GM18519 (cell line): ENCODE data around the gene CDC42BPB.

Source experiments
- ATAC-seq: cut with Tn5 transposase; IDR thresholded peaks from one replicate; pipeline ENCODE4 v1.9.1; 2021; ENCODE audit warnings: mild to moderate bottlenecking, moderate library complexity; ENCODE audit not compliant: unreplicated experiment, low FRiP score

Gene CDC42BPB

DNA sequence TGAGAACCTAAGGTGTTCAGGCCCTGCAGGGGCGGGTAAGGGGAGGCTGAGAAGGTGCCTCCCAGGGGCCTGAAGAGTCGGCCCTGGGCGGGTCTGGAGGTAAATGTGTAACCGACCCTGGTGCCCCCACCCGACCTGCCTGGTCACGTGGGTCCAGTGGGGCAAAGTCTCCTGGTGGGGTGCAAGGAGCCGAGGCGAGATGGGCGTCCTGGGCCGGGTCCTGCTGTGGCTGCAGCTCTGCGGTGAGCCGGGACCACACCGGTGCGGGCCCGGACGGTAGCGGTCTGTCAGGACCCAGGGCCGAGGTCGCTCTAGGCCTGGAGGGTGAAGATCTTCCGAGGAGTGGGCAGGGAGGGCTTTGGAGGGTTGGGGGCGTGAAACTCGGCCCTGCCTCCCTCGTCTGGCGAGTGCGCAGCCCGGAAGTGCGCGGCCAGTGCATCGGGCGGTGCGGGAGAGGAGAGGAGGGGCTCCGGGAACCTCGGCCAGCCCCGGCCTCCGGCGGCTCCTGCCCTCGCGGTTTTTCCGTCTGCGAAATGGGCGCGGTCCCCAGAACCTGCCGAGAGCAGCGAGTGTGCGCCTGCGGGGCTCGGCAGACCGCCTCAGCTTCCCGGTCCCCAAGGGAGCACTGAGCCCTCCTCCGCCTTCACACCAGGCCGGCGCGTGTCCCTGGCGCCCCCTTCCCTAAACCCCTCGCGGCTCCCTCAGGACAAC, 134.7 kb downstream of the CDC42BPB start, which contains the start of gene AMN:
Gene AMN, plus strand, starts transcription at position 174 of the 711 bp plus-strand sequence. Its CDS starts 26 bp downstream, at position 200.
- no peak for ATAC-seq

DNA sequence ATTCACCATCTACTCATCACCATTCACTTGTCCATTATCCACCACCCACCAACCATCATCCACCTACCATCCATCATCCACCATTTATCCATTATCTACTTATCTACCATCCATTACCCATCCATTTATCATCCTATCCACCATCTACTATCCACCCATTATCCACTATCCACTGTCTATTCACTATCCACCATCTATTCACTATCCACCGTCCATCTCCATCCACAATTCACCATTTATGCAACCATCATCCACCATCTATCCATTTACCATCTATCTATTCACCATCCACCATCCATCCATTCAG, 136.4 kb downstream of the CDC42BPB start:
- ATAC-seq: no peak

DNA sequence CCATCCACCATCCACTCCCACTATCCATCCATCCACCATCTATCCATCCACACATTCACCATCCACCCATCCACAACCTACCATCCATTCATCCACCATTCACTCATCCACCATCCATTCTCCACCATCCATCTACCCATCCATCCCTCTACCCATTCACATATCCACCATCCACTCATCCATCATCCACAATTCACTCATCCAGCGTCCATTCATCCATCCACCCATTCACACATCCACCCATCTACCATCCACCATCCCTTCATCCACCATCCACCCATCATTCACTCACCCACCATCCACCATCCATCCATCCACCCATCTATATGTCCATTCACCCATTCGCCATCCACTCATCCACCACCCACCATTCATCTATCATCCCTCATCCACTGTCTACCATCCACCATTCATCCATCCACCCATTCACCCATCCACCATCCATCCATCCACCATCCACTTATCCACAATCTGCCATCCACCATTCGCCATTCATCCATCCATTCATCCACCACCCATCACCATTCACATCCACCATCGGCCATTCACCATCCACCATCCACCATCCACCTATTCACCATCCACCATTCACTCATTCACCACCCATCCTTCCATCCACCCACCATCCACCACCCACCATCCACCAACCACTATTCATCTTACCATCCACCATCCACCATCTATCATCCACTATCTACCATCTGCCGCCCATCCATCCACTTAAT, 136.9 kb downstream of the CDC42BPB start:
- no peak for ATAC-seq

DNA sequence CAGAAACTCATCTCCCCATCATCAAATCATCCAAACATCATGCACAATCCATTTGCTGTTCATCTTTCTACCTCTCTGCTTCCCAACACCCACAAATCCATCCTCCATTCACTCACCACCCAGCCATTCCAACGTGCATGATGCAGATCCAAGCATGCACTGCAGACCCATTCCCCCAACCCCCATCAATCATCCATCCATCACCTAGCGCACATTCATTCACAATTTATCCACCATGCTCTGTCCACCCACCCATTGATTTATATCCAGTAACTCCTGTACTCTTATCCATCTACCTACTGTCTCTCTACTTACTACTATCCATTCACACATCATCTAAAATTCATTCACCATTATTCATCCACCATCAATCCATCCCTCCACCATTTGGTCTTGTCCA, 138.9 kb downstream of the CDC42BPB start:
- ATAC-seq: no peak

DNA sequence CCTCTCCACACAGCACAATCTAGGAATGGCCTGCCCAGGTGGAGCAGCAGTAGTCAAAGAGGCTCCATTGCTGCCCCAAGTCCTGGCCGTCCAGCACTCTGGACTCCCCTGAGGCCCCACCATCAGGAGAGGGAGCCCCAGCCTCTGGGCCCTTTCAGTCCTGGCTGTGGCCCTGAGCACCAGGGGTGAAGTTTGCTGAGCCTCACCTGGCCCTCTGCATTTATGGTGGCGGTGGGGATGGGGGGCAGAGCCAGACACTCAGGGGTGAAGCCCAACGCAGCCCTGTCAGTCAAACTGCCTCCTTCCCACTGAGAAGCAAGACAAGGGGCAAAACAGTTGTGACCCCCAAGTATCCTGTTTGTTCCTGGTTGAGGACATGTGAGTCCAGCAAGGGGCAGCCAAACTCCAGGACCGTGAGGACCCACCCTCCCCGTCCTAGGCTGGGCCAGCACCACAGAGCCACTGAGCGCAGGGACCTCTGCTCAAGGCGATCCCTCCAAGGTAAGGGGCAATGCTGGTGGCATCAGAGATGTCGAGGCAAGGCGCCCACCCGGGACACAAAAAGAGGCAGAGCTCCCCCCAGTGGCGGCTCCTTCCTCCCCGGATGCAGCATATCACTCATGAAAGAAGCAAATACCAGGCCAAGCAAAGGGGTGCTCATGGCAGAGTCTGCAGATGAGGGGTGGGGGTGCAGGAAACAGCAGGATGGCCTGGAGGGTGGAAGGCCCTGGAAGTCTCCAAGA, 139.7 kb downstream of the CDC42BPB start:
- ATAC-seq: no peak

DNA sequence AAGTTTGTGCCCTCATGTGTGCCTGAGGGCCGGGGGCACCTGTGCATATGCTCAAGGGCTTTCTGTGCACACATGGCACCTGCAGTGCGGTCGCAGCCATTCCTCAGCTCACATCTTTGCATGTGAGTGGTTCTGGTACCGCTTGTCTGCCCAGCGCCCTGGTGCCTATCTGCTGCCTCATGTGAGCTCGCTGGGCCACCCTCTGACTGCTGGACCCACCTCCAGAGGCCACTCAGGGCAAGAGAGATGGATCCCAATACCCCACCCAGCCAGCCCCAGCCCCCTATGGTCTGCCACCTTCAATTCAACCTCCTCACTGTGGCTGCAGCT, 140.3 kb downstream of the CDC42BPB start:
- ATAC-seq: no peak

DNA sequence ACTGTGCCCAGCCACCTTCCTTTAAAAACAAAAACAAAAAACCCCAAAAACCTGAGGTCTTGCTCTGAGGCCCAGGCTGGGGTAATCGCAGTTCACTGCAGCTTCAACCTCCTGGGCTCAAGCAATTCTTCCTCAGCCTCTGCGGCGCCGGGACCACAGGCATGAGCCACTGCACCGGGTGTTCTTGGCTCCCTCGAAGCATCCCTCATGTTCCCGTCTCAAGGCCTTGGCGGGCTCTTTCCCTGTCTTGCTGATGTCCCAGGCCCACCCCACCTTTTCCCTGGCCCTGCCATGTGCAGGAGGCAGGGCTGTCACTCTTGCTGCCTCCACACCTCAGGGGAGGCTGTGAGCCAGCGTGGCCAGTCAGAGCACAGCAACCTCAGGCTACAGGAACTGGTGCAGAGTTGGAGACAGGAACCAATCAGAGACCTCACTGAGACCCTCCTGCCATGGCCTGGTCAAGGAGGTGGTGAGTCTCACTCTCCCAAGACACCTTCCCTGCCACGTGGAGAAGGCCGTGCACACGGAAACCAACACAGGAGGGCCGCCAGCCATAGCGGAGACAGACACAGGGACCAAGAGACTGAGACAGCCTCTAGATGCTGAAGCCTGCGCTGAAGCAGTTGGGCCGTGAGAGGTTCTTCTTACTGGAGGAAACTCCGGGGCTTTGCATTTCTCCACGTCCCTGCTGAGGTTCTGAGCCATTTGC, 140.8 kb downstream of the CDC42BPB start:
- ATAC-seq: no peak

DNA sequence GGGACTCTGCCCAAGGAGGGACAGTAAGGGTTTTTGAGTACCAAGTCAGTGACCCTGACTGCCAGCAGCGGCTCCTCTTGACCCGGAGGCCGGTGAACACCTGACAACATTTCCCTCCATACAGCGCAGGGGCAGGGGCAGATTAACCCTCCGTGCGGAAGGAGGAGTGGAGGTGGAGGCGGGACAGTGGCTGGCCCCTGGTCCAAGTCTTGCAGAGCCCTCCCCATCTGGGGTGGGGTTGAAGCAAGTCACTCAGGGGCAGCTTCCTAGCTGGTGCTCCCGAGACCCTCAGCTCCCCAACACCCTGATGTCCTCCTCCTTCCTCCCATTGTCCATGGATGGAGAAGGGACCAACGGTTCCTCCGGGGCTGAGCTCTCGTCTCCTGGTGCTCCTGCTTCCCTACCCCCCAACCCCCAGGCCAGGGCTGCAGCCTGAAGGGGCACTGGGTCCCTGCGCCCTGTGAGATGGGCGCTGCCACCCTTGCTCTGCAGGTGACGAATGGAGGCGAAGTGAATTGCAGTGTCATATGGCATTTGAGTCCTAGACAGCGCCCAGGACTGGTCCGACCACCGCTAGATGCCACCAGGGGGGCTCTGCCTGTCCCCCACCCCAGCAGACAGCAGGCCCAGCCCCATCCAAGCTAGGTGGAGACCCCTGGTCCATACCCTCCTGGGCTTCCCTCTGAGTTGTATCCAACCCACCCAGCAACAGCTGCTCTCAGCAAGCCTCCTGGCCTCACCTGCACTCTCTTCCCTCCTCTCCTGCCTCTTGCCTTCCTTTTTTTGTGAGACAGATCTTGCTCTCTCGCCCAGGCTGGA, 141.8 kb downstream of the CDC42BPB start:
- ATAC-seq: no peak

DNA sequence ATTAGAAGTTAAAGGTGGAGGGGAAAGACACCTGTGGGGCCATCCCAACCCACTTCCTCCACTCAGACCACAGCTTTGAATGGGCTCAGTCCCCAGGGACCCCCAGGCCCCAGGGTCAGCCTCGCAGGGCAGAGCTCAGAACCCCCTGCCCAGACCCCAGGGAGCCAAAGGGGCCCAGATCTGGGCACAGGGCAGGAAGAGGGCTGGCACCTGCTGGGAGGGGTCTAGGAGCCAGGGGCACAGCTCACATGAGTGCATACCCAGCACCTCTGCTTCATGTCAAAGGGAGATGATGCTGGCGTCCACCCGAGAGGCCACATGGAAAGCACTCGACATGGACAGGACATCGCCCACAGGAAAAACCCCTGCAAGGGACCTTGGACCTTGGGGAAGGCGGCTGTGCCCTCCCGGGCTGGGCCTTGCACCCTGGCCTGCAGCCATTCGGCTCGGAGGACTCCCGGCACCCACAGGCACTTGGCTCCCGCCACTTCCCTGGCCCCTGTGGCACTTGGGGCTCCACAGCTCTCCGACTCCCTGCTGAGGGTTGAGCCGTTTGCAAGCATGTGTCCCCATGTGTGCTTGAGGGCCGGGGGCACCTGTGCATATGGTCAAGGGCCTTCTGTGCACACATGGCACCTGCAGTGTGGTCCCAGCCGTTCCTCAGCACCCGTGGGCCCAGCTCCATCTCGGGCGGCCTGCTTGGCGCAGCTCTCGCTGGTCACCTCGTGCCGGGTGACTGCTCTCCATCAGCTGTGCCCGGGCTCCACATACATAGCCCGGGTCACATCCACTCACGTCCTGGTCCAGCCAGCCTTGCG, 142.7 kb downstream of the CDC42BPB start:
- ATAC-seq: no peak

DNA sequence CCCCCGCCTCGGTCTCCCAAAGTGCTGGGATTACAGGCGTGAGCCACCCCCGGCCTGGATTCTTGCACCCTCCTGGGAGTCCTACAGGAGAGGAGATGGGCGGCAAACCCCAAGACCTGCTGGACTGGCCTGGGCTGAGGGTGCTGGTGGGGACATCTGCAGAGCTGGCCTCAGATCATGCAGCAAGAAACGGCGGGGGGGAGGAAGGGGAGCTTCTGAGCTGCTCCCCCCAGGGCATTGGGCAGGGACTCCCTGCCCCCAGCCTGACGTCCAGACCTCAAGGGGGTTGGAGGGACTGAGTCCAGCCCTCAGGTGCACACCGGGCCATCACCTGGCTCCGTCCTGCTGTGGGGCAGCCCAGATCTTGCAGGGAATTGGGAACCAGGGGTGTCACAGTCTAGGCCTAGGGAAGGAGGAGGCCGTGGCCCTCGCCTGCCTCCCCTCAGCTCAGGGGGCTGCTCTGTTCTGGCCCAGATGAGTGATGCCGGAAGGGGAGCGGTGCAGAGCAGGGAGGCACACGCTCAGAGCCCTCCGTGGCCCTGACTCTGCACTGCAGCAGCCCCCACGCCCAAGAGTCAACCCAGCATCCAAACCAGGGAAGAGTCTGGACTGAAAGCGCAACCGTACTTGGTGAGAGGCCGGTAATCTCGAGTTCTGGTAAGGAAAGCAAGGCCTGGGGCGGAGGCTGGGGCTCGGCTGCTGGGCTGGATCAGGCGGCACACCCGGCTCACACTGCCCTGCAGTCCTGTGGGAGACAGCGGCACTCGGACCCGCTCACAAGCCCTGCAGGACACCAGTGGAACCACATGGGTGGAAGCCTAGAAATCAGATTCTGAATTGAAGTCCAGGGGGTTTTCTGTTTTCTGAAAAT, 143.8 kb downstream of the CDC42BPB start:
- no peak for ATAC-seq

DNA sequence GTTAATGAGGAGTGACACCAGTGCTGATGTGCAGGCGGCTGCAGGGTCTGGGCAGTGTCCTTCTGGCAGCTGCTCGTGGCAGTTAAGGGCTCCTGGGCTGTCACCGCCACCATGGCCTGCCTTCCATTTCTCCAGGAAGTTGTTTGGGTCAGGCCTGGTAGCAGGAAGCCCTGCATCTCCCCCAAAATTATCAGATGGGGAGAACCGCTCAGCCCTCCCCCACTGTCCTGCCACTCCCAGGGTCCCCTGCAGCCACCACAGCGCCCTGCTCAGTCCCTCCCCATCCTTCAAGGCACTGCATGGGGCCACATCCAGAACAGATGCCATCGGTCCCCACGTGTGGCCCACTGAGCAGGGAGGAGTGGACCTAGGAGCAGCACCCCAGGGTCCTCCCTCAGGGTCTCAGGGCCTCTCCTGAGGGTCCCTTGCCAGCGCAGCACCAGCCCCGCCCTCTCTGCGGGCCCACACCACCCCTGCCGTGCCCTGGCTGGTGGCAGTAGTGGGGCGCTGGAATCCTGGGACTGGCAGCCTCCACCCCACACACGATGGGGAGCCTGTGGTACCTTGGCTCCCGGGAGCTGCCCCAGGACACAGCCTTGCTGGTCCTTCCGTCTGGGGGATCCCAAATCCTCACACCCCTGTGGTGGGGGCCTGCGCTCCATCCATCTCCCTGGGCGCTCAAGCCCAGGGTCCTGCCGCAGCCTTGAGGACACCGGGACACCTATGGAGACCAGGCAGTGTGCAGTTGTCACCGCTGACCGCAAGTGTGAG, 145.2 kb downstream of the CDC42BPB start:
- ATAC-seq: no peak

DNA sequence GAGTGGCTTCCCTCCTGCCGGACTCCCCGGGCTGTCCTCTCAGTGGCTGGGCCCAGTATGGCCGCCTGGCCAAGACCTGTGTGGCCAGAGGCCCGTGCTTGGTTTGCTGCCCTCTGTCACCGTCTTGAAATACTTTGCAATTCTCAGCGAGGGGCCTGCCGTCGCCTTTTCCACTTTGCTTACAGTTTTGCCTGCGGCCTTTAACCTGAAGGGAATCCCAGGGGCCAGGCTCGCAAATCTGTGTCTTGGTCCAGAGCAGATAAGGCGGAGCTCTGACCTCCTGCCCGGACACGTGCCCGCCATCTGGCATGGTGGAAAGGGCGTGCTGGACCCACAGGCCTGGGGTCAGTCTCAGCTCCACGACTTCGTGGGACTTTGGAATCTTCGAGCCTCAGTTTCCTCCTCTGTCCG, 145.8 kb downstream of the CDC42BPB start:
- no peak for ATAC-seq

DNA sequence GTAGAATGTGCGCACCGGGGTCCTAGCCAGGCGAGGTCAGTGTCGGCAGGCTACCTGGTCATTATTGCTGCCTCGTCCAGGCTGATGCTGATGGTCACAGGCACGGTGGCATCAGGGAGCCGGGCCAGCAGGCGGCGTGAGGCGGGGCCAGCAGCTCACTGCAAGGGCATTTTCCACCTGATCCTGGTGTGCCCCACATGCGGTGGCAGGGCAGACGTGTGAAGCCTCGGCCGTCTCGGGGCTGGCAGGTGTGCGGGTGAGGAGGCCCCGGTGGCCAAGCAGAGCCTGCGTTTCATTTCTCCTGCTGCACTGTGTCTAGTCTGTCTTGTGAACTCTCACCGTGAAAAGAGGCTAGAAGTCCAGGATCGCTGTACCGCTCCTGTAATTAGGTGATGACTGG, 146.9 kb downstream of the CDC42BPB start:
- no peak for ATAC-seq

DNA sequence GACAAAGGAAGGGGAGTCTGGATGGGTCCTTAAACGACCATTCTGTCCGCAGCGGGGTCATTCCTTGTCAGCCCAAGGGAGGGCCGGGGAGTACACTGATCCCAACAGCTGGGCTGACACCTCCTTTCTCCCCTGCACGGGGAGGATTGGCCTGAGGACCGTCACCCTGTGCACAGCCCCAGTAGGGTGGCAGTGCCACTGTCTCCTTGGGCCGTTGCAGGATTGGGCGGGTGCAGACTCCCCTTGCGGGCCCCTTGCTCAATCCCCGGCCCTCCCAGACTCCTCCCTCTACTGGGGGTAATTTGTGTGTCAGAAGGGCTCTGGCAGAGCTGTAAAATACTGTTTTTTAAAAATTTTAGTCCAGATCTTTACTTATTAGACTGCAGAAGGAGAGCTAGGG, 147.4 kb downstream of the CDC42BPB start:
- no peak for ATAC-seq

DNA sequence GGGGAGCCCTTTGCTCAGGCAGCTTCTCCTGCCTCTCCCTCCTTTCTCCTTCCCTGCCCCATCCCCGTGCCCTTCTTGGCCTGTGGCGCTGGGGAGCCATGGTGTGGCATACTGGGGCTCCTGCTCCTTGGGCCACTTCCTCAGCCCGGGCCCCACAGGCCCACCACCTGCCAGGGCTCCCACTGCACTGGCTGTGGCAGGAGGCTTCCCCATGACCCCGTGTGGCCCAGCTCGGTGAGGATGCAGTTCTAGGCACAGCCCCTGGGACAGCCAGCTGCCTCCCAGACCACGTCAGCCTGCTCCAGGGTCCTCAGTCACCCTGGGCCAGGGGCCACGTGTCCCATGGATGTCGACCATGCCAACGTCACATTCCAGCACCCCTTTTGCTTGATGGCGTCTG, 147.9 kb downstream of the CDC42BPB start:
- no peak for ATAC-seq

DNA sequence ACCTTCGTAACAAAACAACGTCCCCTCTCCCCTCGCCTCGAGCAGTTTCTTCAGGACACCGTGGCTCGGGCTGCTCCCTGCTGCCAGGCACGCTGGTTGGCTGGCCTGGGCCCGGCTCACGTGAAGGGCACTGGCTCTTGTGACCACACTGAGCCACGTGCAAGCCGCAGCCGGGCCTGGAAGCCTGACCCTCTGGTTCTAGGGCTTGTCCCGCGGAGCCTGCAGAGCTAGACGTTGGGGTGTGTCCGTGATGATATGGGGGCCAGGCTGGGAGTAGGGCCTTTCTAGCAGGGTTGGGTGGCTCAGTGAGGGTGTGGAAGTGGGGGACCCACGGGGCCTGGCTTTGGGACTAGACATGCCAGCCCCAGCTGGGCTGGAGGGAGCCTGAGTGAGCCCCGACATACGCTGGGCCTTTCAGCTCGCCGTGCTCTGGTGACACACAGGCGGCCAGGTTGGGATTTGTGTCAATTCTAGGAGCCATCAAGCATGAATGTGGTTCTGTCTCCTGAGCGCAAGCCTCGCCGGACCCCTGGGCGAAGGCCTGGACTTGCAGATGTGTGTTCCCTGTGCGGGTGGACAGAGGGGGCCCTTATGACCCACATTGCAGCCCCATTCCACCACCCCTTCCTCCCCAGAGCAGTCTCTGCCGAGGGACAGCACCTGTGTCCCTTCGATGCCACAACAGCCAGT, 148.4 kb downstream of the CDC42BPB start:
- ATAC-seq: no peak
